ENCODE results near the gene LIPI. TPM values are rescaled to one million over a fixed set of nuclear protein-coding genes. Genes with fewer than 3 reads are reported as not detected.
A peak's percentile ranks its signal among the peaks of the same experiment; 100 is the strongest.

Gene LIPI
- total and polyA plus RNA-seq, 3 experiments from 2014 or later, result not detected

DNA sequence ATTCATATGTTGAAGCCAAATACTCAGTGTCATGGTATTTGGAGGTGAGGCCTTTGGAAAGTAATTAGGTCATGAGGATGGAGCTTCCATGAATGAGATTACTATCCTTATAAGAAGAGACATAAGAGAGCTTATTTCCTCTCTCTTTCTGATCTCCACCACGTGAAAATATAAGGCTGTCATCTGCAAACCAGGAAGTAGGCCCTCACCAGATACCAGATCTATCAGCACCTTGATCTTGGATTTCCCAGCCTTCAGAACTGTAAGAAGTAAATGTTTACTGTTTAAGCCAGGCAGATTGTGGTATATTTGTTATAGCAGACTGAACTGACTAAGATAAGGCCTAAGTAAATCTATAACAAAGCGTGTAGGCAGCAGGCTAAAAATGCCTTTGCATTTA, 30.5 kb upstream of the LIPI start:
- ChIA-PET POLR2A (no interaction called here), CTCF (no interaction called here)
- Histone ChIP-seq H3K9me3 (ENCODE audit: low read length) (no peaks in the 10 kb centered on the region), H3K4me3 (ENCODE audit: low read length) (no peak overlapping the region), H3K36me3 (ENCODE audit: insufficient read depth, low read length) (no peaks in the 10 kb centered on the region), H3K4me1 (ENCODE audit: insufficient read depth, low read length) (peaks cover 7% of the 10 kb centered on the region), H3K27ac (ENCODE audit: low read depth, low read length) (no peak overlapping the region), H3K27me3 (ENCODE audit: insufficient read depth, low read length, poor library complexity, severe bottlenecking) (no peaks in the 10 kb centered on the region)
- peaks cover 8 to 10% (median 9%) of the 10 kb centered on the region in 3 donors for H3K4me1 Mint-ChIP-seq
- no peak overlapping the region for H3K4me3 Mint-ChIP-seq
- H3K9me3 Mint-ChIP-seq, result no peaks in the 10 kb centered on the region
- H3K36me3 Mint-ChIP-seq, result no peaks in the 10 kb centered on the region
- H3K27me3 Mint-ChIP-seq, result peaks cover 0 to 5% of the 10 kb centered on the region in 2 donors
- H3K27ac Mint-ChIP-seq, result peak overlapping the region in 1 of 8 donors; percentile 15
- peak in 1 of 5 donors; percentile 17 for DNase-seq

DNA sequence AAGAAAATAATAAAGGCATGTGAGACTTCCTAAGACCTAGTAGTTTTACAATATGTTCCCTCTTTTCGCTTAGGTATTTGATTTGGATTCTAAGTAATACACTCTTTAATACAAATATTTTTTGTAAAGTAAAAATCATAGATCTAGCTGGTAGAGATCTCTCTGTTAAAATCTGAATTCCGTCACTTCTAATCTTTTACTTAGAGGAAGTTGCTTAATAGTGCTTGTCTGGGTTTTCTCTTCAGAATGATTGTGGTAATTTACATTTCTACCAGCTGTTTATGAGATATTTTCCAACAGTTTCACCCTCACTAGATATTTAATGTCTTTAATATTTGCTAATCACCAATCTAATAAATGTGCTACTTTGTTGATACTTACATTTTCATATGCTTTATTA, 28.5 kb upstream of the LIPI start:
- no peak overlapping the region for H3K27ac Mint-ChIP-seq
- ChIA-PET CTCF (no interaction called here), POLR2A (no interaction called here)
- peaks cover 0 to 11% of the 10 kb centered on the region in 2 donors for H3K27me3 Mint-ChIP-seq
- no peaks in the 10 kb centered on the region for H3K36me3 ChIP-seq (ENCODE audit: insufficient read depth, low read length)
- no peak overlapping the region for H3K4me3 Mint-ChIP-seq
- no peaks in the 10 kb centered on the region for H3K36me3 Mint-ChIP-seq
- peaks cover 8 to 10% (median 9%) of the 10 kb centered on the region in 3 donors for H3K4me1 Mint-ChIP-seq
- H3K9me3 Mint-ChIP-seq, result no peaks in the 10 kb centered on the region
- H3K4me3 ChIP-seq (ENCODE audit: low read length), result no peak overlapping the region
- H3K27me3 ChIP-seq (ENCODE audit: insufficient read depth, low read length, poor library complexity, severe bottlenecking), result no peaks in the 10 kb centered on the region
- H3K27ac ChIP-seq (ENCODE audit: low read depth, low read length), result no peak overlapping the region
- peaks cover 7% of the 10 kb centered on the region for H3K4me1 ChIP-seq (ENCODE audit: insufficient read depth, low read length)
- H3K9me3 ChIP-seq (ENCODE audit: low read length), result no peaks in the 10 kb centered on the region
- no peak for DNase-seq

DNA sequence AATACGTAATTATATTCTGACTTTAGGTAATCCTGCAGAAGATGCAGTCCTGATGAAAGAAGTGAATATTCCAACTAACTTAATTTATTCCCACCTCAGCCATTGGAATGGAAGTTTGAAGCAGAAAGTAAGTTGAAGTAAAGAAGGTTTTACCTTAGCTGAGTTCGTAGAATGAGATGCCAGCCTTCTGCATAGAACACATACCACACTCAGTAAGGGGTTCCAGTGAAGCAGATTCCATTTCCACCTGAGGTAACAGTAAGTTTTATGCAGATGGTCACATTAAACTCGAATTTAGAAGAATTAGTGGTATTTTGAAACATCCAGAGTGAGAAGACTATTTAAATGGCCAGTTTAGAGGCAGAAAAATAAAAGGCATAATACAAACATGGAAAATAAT, 25.4 kb upstream of the LIPI start:
- no peak overlapping the region for H3K4me3 ChIP-seq (ENCODE audit: low read length)
- CTCF ChIA-PET, result no interaction called here
- DNase-seq, result no peak
- H3K4me3 Mint-ChIP-seq, result no peak overlapping the region
- no peaks in the 10 kb centered on the region for H3K9me3 ChIP-seq (ENCODE audit: low read length)
- no peaks in the 10 kb centered on the region for H3K36me3 Mint-ChIP-seq
- H3K27me3 Mint-ChIP-seq, result peaks cover 0 to 12% of the 10 kb centered on the region in 2 donors
- H3K27ac ChIP-seq (ENCODE audit: low read depth, low read length), result no peak overlapping the region
- H3K4me1 Mint-ChIP-seq, result peaks cover 3 to 6% (median 5%) of the 10 kb centered on the region in 3 donors
- no peaks in the 10 kb centered on the region for H3K36me3 ChIP-seq (ENCODE audit: insufficient read depth, low read length)
- POLR2A ChIA-PET, result no interaction called here
- H3K9me3 Mint-ChIP-seq, result no peaks in the 10 kb centered on the region
- H3K27ac Mint-ChIP-seq, result no peak overlapping the region
- peaks cover 5% of the 10 kb centered on the region for H3K4me1 ChIP-seq (ENCODE audit: insufficient read depth, low read length)
- no peaks in the 10 kb centered on the region for H3K27me3 ChIP-seq (ENCODE audit: insufficient read depth, low read length, poor library complexity, severe bottlenecking)

DNA sequence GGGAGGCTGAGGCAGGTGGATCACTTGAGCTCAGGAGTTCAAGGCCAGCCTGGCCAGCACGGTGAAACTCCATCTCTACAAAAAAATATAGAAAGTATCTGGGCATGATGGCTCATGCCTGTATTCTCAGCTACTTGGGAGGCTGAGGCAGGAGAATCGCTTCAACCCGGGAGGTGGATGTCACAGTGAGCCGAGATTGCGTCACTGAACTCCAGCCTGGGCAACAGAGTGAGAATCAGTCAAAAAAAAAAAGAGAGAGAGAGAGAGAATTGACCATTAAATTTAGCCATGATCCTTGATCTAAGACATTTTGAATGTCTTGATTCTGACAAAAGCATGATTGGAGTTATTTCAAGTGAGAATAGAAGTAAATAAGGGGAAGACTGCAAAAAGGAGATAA, 24.3 kb upstream of the LIPI start:
- no peak for DNase-seq
- Mint-ChIP-seq H3K4me3 (no peak overlapping the region), H3K27me3 (peaks cover 0 to 12% of the 10 kb centered on the region in 2 donors), H3K9me3 (peaks cover 0 to 6% (median 6%) of the 10 kb centered on the region in 5 donors), H3K27ac (no peak overlapping the region), H3K4me1 (no peaks in the 10 kb centered on the region), H3K36me3 (no peaks in the 10 kb centered on the region)
- H3K27me3 ChIP-seq (ENCODE audit: insufficient read depth, low read length, poor library complexity, severe bottlenecking), result no peaks in the 10 kb centered on the region
- no peak overlapping the region for H3K4me3 ChIP-seq (ENCODE audit: low read length)
- POLR2A ChIA-PET, result no interaction called here
- H3K9me3 ChIP-seq (ENCODE audit: low read length), result no peaks in the 10 kb centered on the region
- no peaks in the 10 kb centered on the region for H3K36me3 ChIP-seq (ENCODE audit: insufficient read depth, low read length)
- CTCF ChIA-PET, result no interaction called here
- H3K4me1 ChIP-seq (ENCODE audit: insufficient read depth, low read length), result no peaks in the 10 kb centered on the region
- no peak overlapping the region for H3K27ac ChIP-seq (ENCODE audit: low read depth, low read length)

DNA sequence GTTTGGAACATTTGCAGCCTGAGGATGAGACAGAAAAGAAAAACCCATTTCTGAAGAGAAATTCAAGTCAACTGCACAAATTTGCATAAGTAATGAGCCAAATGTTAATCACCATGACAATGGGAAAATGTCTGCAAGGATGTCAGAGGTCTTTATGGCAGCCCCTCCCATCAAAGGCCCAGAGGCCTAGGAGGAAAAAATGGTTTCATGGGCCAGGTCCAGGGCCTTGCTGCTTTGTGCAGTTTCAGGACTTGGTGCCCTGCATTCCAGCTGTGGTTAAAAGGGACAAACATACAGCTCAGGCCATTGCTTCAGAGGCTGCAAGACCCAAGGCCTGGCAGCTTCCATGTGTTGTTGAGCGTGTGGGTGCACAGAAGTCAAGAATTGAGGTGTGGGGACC, 18.6 kb upstream of the LIPI start:
- Mint-ChIP-seq H3K9me3 (peaks cover 0 to 19% (median 16%) of the 10 kb centered on the region in 5 donors), H3K27ac (no peak overlapping the region), H3K27me3 (peaks cover 3% of the 10 kb centered on the region in 2 donors), H3K4me1 (no peaks in the 10 kb centered on the region), H3K4me3 (no peak overlapping the region), H3K36me3 (peaks cover 0 to 9% (median 5%) of the 10 kb centered on the region in 3 donors)
- Histone ChIP-seq H3K27me3 (ENCODE audit: insufficient read depth, low read length, poor library complexity, severe bottlenecking) (no peaks in the 10 kb centered on the region), H3K4me1 (ENCODE audit: insufficient read depth, low read length) (no peaks in the 10 kb centered on the region), H3K36me3 (ENCODE audit: insufficient read depth, low read length) (no peaks in the 10 kb centered on the region), H3K27ac (ENCODE audit: low read depth, low read length) (no peak overlapping the region), H3K9me3 (ENCODE audit: low read length) (peaks cover 9% of the 10 kb centered on the region), H3K4me3 (ENCODE audit: low read length) (no peak overlapping the region)
- POLR2A ChIA-PET, result no interaction called here
- no peak for DNase-seq
- CTCF ChIA-PET, result no interaction called here

DNA sequence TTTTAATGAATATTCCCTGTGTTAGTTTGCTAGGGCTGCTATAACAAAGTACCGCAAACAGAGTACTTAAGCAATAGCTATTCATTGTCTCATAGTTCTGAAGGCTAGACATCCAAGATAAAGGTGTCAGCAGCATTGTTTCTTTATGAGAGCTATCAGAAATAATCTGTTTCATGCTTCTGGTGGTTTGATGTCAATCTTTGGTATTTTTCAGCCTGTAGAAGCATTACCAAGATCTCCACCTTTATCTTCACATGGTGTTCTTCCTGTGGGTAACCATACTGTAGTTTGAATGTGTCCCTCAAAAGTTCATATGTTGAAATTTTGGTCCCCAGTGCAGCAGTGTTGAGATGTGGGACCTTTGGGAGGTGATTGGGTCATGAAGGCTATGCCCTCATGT, 12.6 kb upstream of the LIPI start:
- no peaks in the 10 kb centered on the region for H3K4me1 Mint-ChIP-seq
- H3K4me3 ChIP-seq (ENCODE audit: low read length), result no peak overlapping the region
- POLR2A ChIA-PET, result no interaction called here

DNA sequence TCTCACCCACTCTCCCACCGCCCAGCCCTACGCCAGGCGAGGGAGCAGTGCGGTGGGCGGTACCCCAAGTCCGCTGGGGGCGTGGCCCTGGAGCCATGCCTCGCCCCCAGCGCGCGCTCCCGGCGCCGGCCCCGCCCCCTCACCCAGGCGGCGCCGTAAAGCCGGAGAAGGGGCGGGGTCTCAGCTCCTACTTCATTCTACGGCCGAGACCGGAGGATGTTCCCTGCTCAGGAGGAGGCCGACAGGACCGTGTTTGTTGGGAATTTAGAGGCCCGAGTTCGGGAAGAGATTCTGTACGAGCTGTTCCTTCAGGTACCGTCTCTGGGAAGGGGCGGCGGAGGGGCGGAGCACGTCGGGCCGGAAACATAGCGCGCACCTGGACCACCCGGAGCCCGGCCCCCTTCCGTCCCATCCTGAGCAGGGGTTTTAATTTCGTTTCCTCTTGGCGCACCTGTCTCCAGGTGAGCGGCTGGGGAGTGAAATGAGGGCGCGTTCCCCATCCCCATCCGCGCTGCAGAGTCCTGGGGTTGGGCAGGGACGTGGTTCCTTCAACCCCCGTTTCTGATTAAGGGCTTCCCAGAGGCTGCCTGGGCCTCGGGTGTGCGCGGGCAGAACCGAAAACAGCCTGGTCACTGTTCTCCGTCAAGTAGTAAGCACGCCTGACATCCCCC, 5.4 kb upstream of the LIPI start, which contains the start of gene RBM11:
Gene RBM11, plus strand, starts transcription at position 187 of the 671 bp plus-strand sequence. Its CDS starts 30 bp downstream, at position 217.
- peak within 1 kb of the TSS; percentile 73 to 91 (median 84) for H3K4me3 Mint-ChIP-seq
- DNase-seq, result peak; percentile 28 to 86 (median 65)
- peaks cover 5 to 14% (median 6%) of the 10 kb centered on the region in 3 donors for H3K4me1 Mint-ChIP-seq
- Histone ChIP-seq H3K36me3 (ENCODE audit: insufficient read depth, low read length) (no peaks in the 10 kb centered on the region), H3K9me3 (ENCODE audit: low read length) (no peaks in the 10 kb centered on the region), H3K27me3 (ENCODE audit: insufficient read depth, low read length, poor library complexity, severe bottlenecking) (no peaks in the 10 kb centered on the region), H3K27ac (ENCODE audit: low read depth, low read length) (no peak within 1 kb of the TSS), H3K4me1 (ENCODE audit: insufficient read depth, low read length) (no peaks in the 10 kb centered on the region), H3K4me3 (ENCODE audit: low read length) (peak within 1 kb of the TSS; percentile 73)
- no peaks in the 10 kb centered on the region for H3K36me3 Mint-ChIP-seq
- no peaks in the 10 kb centered on the region for H3K9me3 Mint-ChIP-seq
- H3K27me3 Mint-ChIP-seq, result peaks cover 5 to 25% of the 10 kb centered on the region in 2 donors
- POLR2A ChIA-PET, result no interaction called here
- CTCF ChIA-PET, result no interaction called here
- peak within 1 kb of the TSS in 5 of 8 donors; percentile 35 to 82 (median 51) for H3K27ac Mint-ChIP-seq

More for the DNA sequence above, 12.6 kb upstream of the LIPI start:
- H3K27ac Mint-ChIP-seq, result no peak overlapping the region
- H3K4me3 Mint-ChIP-seq, result no peak overlapping the region
- H3K36me3 ChIP-seq (ENCODE audit: insufficient read depth, low read length), result no peaks in the 10 kb centered on the region
- H3K36me3 Mint-ChIP-seq, result peaks cover 0 to 13% (median 4%) of the 10 kb centered on the region in 3 donors
- H3K27me3 Mint-ChIP-seq, result peaks cover 0 to 2% of the 10 kb centered on the region in 2 donors
- no peaks in the 10 kb centered on the region for H3K4me1 ChIP-seq (ENCODE audit: insufficient read depth, low read length)
- DNase-seq, result no peak
- no peak overlapping the region for H3K27ac ChIP-seq (ENCODE audit: low read depth, low read length)
- H3K27me3 ChIP-seq (ENCODE audit: insufficient read depth, low read length, poor library complexity, severe bottlenecking), result no peaks in the 10 kb centered on the region
- CTCF ChIA-PET, result no interaction called here
- H3K9me3 Mint-ChIP-seq, result peaks cover 0 to 4% (median under 1%) of the 10 kb centered on the region in 5 donors
- H3K9me3 ChIP-seq (ENCODE audit: low read length), result no peaks in the 10 kb centered on the region

DNA sequence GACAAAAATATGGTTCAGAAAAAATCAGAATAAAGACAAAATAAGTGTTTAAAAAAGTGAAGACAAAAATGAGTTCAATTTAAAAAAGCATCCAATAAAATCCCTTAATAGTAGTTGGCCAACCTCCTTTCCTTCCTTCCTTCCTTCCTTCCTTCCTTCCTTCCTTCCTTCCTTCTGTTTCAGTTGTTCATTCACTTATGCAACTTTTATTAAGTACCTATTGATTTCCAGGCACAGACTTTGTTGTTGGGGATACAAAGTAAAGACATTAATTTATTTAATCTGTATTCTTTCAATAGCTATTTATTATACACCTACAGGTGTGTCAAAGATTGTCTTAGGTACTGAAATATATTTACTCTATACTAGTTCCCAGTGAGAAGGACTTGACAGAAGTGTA, 2.4 kb upstream of the LIPI start:
- Mint-ChIP-seq H3K27me3 (peaks cover 5 to 30% of the 10 kb centered on the region in 2 donors), H3K4me1 (peaks cover 5 to 14% (median 6%) of the 10 kb centered on the region in 3 donors), H3K4me3 (no peak overlapping the region), H3K9me3 (no peaks in the 10 kb centered on the region), H3K36me3 (no peaks in the 10 kb centered on the region), H3K27ac (no peak overlapping the region)
- ChIA-PET CTCF (no interaction called here), POLR2A (no interaction called here)
- Histone ChIP-seq H3K27ac (ENCODE audit: low read depth, low read length) (no peak overlapping the region), H3K4me3 (ENCODE audit: low read length) (no peak overlapping the region), H3K36me3 (ENCODE audit: insufficient read depth, low read length) (no peaks in the 10 kb centered on the region), H3K27me3 (ENCODE audit: insufficient read depth, low read length, poor library complexity, severe bottlenecking) (no peaks in the 10 kb centered on the region), H3K9me3 (ENCODE audit: low read length) (no peaks in the 10 kb centered on the region), H3K4me1 (ENCODE audit: insufficient read depth, low read length) (no peaks in the 10 kb centered on the region)
- DNase-seq, result no peak

Measured in CD8-positive, alpha-beta memory T cell (primary cell).